GM10266 (cell line): ENCODE measurements around the gene ZNF488.

Experiments
- DNase-seq: peaks from one replicate; pipeline ENCODE4 v3.0.0; 2012; ENCODE audit errors: extremely low spot score
- TF ChIP-seq, protein P1 (sequence below): IDR thresholded peaks from 2 replicates; pipeline ENCODE4 v1.5.1; 2012; ENCODE audit warnings: mild to moderate bottlenecking, low read depth; ENCODE audit not compliant: control insufficient read depth, insufficient read depth; ENCODE audit errors: missing control alignments

ZNF488 gene

DNA sequence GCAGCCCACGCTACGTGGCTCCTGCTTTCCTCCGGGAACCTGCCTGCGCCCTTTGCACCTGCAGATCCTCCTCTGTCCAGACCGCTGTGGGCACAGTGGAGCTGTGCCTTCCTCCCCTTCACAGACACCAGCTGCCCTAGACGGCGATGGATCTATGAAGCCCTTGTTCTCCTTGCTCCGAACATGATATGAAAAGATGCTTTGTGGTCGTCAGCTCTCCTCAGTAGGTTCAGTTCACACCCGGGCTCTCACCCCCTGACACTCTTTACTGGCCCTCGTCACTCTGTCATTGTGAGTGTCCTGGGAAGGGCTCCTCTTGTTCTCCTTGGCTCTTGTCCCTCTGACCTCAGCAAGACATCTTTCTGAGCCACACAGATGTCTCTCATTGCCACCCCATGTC is 4.2 kb downstream of the ZNF488 start:
- TF ChIP-seq, protein P1, sequence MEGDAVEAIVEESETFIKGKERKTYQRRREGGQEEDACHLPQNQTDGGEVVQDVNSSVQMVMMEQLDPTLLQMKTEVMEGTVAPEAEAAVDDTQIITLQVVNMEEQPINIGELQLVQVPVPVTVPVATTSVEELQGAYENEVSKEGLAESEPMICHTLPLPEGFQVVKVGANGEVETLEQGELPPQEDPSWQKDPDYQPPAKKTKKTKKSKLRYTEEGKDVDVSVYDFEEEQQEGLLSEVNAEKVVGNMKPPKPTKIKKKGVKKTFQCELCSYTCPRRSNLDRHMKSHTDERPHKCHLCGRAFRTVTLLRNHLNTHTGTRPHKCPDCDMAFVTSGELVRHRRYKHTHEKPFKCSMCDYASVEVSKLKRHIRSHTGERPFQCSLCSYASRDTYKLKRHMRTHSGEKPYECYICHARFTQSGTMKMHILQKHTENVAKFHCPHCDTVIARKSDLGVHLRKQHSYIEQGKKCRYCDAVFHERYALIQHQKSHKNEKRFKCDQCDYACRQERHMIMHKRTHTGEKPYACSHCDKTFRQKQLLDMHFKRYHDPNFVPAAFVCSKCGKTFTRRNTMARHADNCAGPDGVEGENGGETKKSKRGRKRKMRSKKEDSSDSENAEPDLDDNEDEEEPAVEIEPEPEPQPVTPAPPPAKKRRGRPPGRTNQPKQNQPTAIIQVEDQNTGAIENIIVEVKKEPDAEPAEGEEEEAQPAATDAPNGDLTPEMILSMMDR = no peak

DNA sequence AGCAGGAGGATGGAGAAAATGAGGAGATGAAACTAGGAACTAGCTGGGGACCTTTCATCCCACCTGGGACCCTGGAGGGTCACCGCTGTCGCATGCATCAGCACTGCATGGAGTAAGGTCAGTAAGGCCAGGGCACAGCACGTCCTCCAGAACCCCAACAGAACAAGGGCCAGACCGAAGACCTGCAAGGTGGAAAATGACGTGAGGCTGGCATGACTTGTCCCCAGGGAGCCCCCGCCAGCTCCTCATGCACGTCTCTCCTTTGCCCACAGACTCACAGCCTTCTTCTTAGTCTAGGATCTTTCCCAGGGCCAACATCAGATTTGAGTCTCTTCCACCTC is 4.7 kb downstream of the ZNF488 start:
- DNase-seq = no peak
- TF ChIP-seq, protein P1 = no peak

More for the DNA sequence above, 4.2 kb downstream of the ZNF488 start:
- DNase-seq = no peak

DNA sequence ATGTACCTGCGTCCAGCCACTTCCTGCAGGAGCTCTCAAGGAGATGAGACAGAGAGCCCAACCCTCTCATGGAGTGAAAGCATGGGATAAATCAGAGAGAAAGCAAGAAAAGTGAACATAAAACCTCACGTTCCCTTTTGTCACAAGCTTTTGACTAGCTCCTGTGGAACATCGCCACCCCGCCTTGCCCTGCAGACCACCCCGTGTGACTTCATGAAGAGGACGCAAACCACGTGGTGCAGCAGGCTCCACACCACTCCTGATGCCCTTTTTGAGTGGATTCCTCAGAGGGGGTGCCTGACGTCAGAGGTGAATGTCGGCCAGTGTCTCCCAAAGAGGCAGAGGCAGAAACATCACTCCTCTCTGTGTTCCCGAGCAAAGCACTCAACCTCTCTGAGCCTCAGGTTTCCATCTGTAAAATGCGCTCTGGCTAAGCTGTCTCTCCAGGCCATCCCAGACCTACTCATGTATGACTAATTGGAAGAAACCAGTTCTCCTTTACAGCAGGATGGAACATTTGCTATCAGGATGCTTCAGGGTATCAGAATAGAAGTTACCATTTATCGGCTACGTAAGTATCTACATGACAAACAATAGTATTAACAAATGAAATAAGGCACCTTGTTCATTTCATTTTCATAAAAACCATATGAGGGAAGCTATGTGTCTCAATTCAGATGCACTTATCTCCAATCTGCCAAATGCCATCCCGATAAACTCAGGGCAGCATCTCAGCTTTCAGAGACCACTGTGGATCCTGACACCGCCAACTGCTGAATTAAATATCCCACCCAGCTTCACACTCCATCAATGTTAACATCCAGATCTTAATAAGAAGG is 5.3 kb downstream of the ZNF488 start:
- DNase-seq = no peak

DNA sequence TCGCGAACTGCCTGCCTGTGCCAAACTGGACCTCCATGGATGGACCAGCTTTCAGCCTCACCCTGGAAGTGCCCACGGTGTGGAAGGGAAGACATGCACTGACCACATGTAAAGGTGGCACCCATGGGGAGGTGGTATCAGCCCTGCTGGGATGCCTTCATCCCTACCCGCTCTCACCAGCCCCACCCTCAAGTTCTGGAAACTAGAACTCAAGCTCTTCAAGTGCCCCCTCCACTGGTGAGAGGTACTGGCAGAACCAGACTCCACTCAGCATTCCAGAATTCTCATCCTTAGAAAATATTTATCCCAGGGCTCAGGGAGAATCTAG is 5.9 kb downstream of the ZNF488 start:
- no peak for DNase-seq
- TF ChIP-seq, protein P1 = no peak

More for the DNA sequence above, 5.3 kb downstream of the ZNF488 start:
- TF ChIP-seq, protein P1 = no peak

DNA sequence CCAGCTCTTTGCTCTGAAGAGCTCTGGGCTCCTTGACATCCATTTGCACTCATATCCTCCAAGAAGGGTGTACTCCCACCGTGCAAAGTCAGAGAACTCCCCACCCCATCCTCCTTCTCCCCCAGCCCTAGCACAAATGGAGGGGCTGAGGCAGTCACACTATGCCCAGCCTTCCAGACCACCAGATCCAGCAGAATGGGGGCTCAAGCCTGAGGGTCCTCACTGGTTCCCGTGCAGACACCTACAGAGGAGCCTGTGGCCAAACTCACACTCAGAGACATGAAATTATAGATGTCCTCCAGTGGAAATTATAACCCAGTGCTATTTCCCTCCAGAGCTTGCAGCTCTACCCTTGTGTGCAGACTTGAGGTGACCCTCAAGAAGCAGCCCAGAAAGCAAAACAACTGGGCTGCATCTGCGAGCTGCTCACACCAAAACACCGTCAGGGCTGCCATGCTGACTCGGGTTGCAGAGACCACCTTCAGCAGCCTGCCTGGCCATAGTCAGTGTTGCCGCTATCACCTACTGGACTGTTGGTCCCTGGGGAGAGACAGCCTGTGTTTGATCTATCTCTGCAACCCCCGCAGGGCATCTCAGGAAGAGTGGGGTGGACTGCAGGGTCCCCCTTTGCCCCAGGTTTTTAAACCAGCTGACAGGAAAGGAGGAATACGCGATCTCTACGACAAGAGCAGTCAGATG is 7.4 kb downstream of the ZNF488 start:
- DNase-seq = no peak
- TF ChIP-seq, protein P1 = no peak

DNA sequence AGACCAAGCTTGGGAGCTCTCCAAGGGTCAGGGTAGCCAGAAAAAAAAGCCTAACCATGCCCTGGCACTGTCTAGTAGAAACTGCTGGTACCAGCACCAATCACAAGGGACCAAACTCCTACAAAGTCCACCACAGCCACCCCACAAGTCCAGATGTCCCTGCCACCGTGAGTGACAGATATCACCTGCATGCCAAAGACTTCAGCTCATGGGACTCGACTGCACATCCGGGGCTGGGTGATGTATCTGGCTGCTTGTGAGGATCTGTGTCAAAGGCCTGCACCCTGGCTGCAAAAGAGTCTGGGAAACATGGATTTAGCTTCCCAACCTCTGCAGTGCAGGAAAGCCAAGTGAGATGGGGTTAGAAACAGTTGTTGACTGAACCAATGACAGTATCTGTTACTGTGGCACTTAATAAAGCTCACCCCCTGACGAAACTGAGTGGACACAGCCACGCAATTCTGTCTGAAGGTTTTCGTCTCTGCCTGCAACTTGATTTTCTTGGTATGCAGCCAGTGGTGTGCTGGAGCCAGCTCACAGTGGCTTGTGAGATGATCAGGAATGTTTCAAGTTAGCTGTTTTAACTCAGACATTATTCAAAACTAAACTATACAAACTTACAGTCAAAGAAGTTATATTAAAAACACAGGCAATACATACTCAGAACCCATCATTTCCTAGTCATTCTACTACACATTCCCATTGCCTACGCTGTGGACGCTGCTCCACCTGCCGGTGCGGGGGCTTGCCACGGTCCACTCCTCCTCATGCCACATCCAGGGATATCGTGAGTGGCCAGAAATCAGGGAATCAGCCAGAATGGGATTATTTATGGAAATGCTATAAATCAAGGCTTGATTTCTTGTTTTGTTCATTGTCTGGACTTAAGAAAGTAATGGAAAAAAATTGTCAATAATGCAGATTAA is 9.2 kb downstream of the ZNF488 start:
- TF ChIP-seq, protein P1 = no peak
- DNase-seq = no peak
